GM23338 (cell line): Measurements from ENCODE around the gene TFEB. TPM values are rescaled to one million over a fixed set of nuclear protein-coding genes. Genes with fewer than 3 reads are reported as not detected.

ENCODE experiments used
- ATAC-seq: fragments of 200-7000 bp; cut with Tn5 transposase; 3 replicates; pipeline ENCODE4 v1.9.1; 2020
- DNase-seq: peaks from one replicate; pipeline ENCODE4 v3.0.0-alpha.2; 2015; ENCODE audit warnings: low spot score
- H2AFZ ChIP-seq: fragments of 200-600 bp; sonication (generic); 2 replicates; pipeline ENCODE4 v1.8.0; 2016; ENCODE audit warnings: antibody characterized with exemption, mild to moderate bottlenecking, moderate library complexity
- H3F3A ChIP-seq: fragments of 200-600 bp; sonication (generic); replicated peaks from 2 replicates; pipeline ENCODE4 v1.8.0; 2017; ENCODE audit warnings: antibody characterized with exemption, mixed run types, low read depth
- H3K27ac ChIP-seq: fragments of 200-600 bp; sonication (generic); 2 replicates; pipeline ENCODE4 v1.6.1; 2016; ENCODE audit warnings: low read depth
- H3K27me3 ChIP-seq: fragments of 200-600 bp; sonication (generic); 2 replicates; pipeline ENCODE4 v1.8.0; 2016; ENCODE audit warnings: mild to moderate bottlenecking, mixed run types, moderate library complexity; ENCODE audit not compliant: insufficient read depth
- H3K36me3 ChIP-seq: fragments of 200-600 bp; sonication (generic); 2 replicates; pipeline ENCODE4 v1.8.0; 2016; ENCODE audit warnings: mild to moderate bottlenecking; ENCODE audit not compliant: insufficient read depth
- H3K4me1 ChIP-seq: fragments of 200-600 bp; sonication (generic); 2 replicates; pipeline ENCODE4 v1.8.0; 2016; ENCODE audit warnings: mild to moderate bottlenecking, moderate library complexity; ENCODE audit not compliant: insufficient read depth
- H3K4me2 ChIP-seq: fragments of 200-600 bp; sonication (generic); 2 replicates; pipeline ENCODE4 v1.7.1; 2017; ENCODE audit warnings: mixed run types
- H3K4me3 ChIP-seq: fragments of 200-600 bp; sonication (generic); 2 replicates; pipeline ENCODE4 v1.6.1; 2016; ENCODE audit warnings: mixed run types
- H3K79me2 ChIP-seq: fragments of 200-600 bp; sonication (generic); replicated peaks from 2 replicates; pipeline ENCODE4 v1.8.0; 2017; ENCODE audit warnings: mild to moderate bottlenecking; ENCODE audit not compliant: insufficient read depth
- H3K9me2 ChIP-seq: fragments of 200-600 bp; sonication (generic); 2 replicates; pipeline ENCODE4 v1.8.0; 2017; ENCODE audit not compliant: insufficient read depth
- H4K20me1 ChIP-seq: fragments of 200-600 bp; sonication (generic); replicated peaks from 2 replicates; pipeline ENCODE4 v1.8.0; 2017; ENCODE audit warnings: mild to moderate bottlenecking; ENCODE audit not compliant: insufficient read depth
- H3K27ac Mint-ChIP-seq: 2 replicates; pipeline ENCODE4 v1.8.0; 2020; ENCODE audit warnings: inconsistent platforms, mild to moderate bottlenecking, moderate library complexity, mixed read lengths
- H3K27me3 Mint-ChIP-seq: 3 replicates; pipeline ENCODE4 v1.8.0; 2022; ENCODE audit warnings: low read depth, mild to moderate bottlenecking, moderate library complexity, mixed read lengths, inconsistent platforms; ENCODE audit not compliant: insufficient read depth, poor library complexity
- H3K36me3 Mint-ChIP-seq: 3 replicates; pipeline ENCODE4 v1.8.0; 2021; ENCODE audit warnings: low read depth, mild to moderate bottlenecking, inconsistent platforms, moderate library complexity, mixed read lengths
- H3K4me1 Mint-ChIP-seq: 3 replicates; pipeline ENCODE4 v1.8.0; 2020; ENCODE audit warnings: mild to moderate bottlenecking, inconsistent platforms, mixed read lengths
- H3K4me3 Mint-ChIP-seq: 3 replicates; pipeline ENCODE4 v1.8.0; 2021; ENCODE audit warnings: moderate library complexity, mild to moderate bottlenecking, inconsistent platforms, mixed read lengths
- H3K9me3 Mint-ChIP-seq: 3 replicates; pipeline ENCODE4 v1.8.0; 2020; ENCODE audit warnings: moderate library complexity, mild to moderate bottlenecking, inconsistent platforms, mixed read lengths
- EZH2phosphoT487 ChIP-seq: fragments of 200-600 bp; sonication (generic); IDR thresholded peaks from one replicate; pipeline ENCODE4 v1.8.1; 2018; ENCODE audit warnings: antibody characterized with exemption; ENCODE audit not compliant: unreplicated experiment
- JUNB ChIP-seq: IDR thresholded peaks from one replicate; pipeline ENCODE4 v1.6.1; 2016; ENCODE audit warnings: antibody characterized with exemption; ENCODE audit not compliant: unreplicated experiment
- POLR2AphosphoS5 ChIP-seq: IDR thresholded peaks from 2 replicates; pipeline ENCODE4 v1.6.1; 2016; ENCODE audit warnings: antibody characterized with exemption, low read depth
- ZNF114 ChIP-seq: fragments of 250-450 bp; sonication (Bioruptor Pico); IDR thresholded peaks from 2 replicates; pipeline ENCODE4 v1.5.0; 2020; ENCODE audit warnings: mild to moderate bottlenecking, moderate library complexity
- polyA plus RNA-seq: library from polyadenylated mRNA; unstranded; fragments of >200 nt; fragmentation: Nextera tagmentation; extraction: Ambion mirVana; gene quantifications from 2 replicates; pipeline ENCODE4 v1.2.1, GENCODE V29; 2016
- total RNA-seq: library from RNA; depleted of rRNA; stranded (reverse); fragments of >200 nt; shearing (Covaris generic); gene quantifications from 2 replicates; pipeline ENCODE4 v1.2.3, GENCODE V29; 2014
- TF ChIP-seq, protein P1 (sequence below): IDR thresholded peaks from 2 replicates; pipeline ENCODE4 v1.6.1; 2016; ENCODE audit warnings: antibody characterized with exemption
- TF ChIP-seq, protein P2 (sequence below): fragments of 250-450 bp; sonication (Bioruptor Pico); IDR thresholded peaks from 2 replicates; pipeline ENCODE4 v1.5.0; 2020; ENCODE audit warnings: mild to moderate bottlenecking, moderate library complexity

Gene TFEB
- total and polyA plus RNA-seq, 2 experiments from 2014 or later = 1.3 to 4.3 TPM

DNA sequence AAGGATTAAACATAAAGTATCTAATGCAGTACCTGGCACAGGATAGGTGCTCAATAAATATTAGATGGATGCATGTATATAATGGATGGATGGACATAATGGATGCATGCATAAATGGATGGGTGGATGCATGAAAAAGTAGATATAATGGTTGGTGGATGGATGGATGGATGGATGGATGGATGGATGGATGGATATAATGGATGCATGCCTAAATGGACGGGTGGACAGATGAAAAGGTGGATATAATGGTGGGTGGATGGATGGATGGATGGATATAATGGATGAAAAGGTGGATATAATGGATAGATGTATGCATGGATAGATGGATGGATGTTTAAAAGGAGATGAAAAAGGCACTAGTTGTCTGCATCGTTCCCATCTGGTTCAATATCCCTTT, 26.0 kb downstream of the TFEB start:
- H3K9me3 Mint-ChIP-seq = no peaks in the 10 kb centered on the region
- peaks cover 9% of the 10 kb centered on the region for H3K4me1 Mint-ChIP-seq
- Histone ChIP-seq H3K4me3 (no peak overlapping the region), H3K27ac (no peak overlapping the region), H2AFZ (no peak overlapping the region), H3K27me3 (no peaks in the 10 kb centered on the region), H4K20me1 (no peaks in the 10 kb centered on the region), H3K9me2 (no peaks in the 10 kb centered on the region), H3K36me3 (no peaks in the 10 kb centered on the region), H3K79me2 (no peaks in the 10 kb centered on the region), H3K4me2 (no peak overlapping the region), H3F3A (no peaks in the 10 kb centered on the region), H3K4me1 (peaks cover 6% of the 10 kb centered on the region; the same call in 1 of the 2 replicates)
- ATAC-seq = no peak
- no peak overlapping the region for H3K4me3 Mint-ChIP-seq
- H3K27ac Mint-ChIP-seq = no peak overlapping the region
- no peaks in the 10 kb centered on the region for H3K36me3 Mint-ChIP-seq
- no peak for DNase-seq
- peaks cover 8% of the 10 kb centered on the region for H3K27me3 Mint-ChIP-seq
- TF ChIP-seq POLR2AphosphoS5 (no peak), ZNF114 (CRISPR knock-in tag) (no peak), EZH2phosphoT487 (no peak), JUNB (no peak)
- TF ChIP-seq, protein P1, sequence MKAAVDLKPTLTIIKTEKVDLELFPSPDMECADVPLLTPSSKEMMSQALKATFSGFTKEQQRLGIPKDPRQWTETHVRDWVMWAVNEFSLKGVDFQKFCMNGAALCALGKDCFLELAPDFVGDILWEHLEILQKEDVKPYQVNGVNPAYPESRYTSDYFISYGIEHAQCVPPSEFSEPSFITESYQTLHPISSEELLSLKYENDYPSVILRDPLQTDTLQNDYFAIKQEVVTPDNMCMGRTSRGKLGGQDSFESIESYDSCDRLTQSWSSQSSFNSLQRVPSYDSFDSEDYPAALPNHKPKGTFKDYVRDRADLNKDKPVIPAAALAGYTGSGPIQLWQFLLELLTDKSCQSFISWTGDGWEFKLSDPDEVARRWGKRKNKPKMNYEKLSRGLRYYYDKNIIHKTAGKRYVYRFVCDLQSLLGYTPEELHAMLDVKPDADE = no peak
- TF ChIP-seq, protein P2, sequence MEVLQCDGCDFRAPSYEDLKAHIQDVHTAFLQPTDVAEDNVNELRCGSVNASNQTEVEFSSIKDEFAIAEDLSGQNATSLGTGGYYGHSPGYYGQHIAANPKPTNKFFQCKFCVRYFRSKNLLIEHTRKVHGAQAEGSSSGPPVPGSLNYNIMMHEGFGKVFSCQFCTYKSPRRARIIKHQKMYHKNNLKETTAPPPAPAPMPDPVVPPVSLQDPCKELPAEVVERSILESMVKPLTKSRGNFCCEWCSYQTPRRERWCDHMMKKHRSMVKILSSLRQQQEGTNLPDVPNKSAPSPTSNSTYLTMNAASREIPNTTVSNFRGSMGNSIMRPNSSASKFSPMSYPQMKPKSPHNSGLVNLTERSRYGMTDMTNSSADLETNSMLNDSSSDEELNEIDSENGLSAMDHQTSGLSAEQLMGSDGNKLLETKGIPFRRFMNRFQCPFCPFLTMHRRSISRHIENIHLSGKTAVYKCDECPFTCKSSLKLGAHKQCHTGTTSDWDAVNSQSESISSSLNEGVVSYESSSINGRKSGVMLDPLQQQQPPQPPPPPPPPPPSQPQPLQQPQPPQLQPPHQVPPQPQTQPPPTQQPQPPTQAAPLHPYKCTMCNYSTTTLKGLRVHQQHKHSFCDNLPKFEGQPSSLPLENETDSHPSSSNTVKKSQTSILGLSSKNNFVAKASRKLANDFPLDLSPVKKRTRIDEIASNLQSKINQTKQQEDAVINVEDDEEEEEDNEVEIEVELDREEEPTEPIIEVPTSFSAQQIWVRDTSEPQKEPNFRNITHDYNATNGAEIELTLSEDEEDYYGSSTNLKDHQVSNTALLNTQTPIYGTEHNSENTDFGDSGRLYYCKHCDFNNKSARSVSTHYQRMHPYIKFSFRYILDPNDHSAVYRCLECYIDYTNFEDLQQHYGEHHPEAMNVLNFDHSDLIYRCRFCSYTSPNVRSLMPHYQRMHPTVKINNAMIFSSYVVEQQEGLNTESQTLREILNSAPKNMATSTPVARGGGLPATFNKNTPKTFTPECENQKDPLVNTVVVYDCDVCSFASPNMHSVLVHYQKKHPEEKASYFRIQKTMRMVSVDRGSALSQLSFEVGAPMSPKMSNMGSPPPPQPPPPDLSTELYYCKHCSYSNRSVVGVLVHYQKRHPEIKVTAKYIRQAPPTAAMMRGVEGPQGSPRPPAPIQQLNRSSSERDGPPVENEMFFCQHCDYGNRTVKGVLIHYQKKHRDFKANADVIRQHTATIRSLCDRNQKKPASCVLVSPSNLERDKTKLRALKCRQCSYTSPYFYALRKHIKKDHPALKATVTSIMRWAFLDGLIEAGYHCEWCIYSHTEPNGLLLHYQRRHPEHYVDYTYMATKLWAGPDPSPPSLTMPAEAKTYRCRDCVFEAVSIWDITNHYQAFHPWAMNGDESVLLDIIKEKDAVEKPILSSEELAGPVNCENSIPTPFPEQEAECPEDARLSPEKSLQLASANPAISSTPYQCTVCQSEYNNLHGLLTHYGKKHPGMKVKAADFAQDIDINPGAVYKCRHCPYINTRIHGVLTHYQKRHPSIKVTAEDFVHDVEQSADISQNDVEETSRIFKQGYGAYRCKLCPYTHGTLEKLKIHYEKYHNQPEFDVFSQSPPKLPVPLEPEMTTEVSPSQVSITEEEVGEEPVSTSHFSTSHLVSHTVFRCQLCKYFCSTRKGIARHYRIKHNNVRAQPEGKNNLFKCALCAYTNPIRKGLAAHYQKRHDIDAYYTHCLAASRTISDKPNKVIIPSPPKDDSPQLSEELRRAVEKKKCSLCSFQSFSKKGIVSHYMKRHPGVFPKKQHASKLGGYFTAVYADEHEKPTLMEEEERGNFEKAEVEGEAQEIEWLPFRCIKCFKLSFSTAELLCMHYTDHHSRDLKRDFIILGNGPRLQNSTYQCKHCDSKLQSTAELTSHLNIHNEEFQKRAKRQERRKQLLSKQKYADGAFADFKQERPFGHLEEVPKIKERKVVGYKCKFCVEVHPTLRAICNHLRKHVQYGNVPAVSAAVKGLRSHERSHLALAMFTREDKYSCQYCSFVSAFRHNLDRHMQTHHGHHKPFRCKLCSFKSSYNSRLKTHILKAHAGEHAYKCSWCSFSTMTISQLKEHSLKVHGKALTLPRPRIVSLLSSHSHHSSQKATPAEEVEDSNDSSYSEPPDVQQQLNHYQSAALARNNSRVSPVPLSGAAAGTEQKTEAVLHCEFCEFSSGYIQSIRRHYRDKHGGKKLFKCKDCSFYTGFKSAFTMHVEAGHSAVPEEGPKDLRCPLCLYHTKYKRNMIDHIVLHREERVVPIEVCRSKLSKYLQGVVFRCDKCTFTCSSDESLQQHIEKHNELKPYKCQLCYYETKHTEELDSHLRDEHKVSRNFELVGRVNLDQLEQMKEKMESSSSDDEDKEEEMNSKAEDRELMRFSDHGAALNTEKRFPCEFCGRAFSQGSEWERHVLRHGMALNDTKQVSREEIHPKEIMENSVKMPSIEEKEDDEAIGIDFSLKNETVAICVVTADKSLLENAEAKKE (CRISPR knock-in tag) = no peak
